Trophoblast cell (in vitro differentiated cells and primary cell): ENCODE data around the gene ARHGEF5.

Experiments used
- DNase-seq, 2 donors: peaks; one replicate each; pipeline ENCODE4 v3.0.0-alpha.2; 2016
- H2AFZ ChIP-seq: 2 replicates; pipeline ENCODE4 v1.6.1; 2013; ENCODE audit warnings: low read length, moderate library complexity, mild to moderate bottlenecking; ENCODE audit not compliant: insufficient read depth, poor library complexity
- H2AK5ac ChIP-seq: 2 replicates; pipeline ENCODE4 v1.6.1; 2013; ENCODE audit warnings: mild to moderate bottlenecking, low read length
- H2BK120ac ChIP-seq: 2 replicates; pipeline ENCODE4 v1.6.1; 2013; ENCODE audit warnings: low read length, mild to moderate bottlenecking, moderate library complexity; ENCODE audit not compliant: insufficient read depth, poor library complexity
- H2BK12ac ChIP-seq: 2 replicates; pipeline ENCODE4 v1.6.1; 2013; ENCODE audit warnings: mild to moderate bottlenecking, low read length, moderate library complexity
- H2BK5ac ChIP-seq: 2 replicates; pipeline ENCODE4 v1.6.1; 2013; ENCODE audit warnings: low read length, low read depth, moderate library complexity, mild to moderate bottlenecking; ENCODE audit not compliant: poor library complexity
- H3K14ac ChIP-seq: 2 replicates; pipeline ENCODE4 v1.6.1; 2013; ENCODE audit warnings: mild to moderate bottlenecking, low read length
- H3K18ac ChIP-seq: 2 replicates; pipeline ENCODE4 v1.6.1; 2013; ENCODE audit warnings: mild to moderate bottlenecking, low read length
- H3K23ac ChIP-seq: 2 replicates; pipeline ENCODE4 v1.6.1; 2013; ENCODE audit warnings: low read length
- H3K27ac ChIP-seq: 2 replicates; pipeline ENCODE4 v1.5.1; 2013; ENCODE audit warnings: low read depth, mild to moderate bottlenecking, inconsistent platforms, low read length, moderate library complexity
- H3K27me3 ChIP-seq: 2 replicates; pipeline ENCODE4 v1.6.1; 2013; ENCODE audit warnings: inconsistent platforms, mild to moderate bottlenecking, low read length, moderate library complexity; ENCODE audit not compliant: insufficient read depth
- H3K36me3 ChIP-seq, 2 experiments: 1 replicate in 1 of 2; 2 replicates in 1 of 2; pipeline ENCODE4 v1.6.1; 2013; ENCODE audit warnings: low read length in 2 of 2, mild to moderate bottlenecking in 2 of 2, moderate library complexity in 1 of 2; ENCODE audit not compliant: insufficient read depth in 2 of 2, control insufficient read depth in 1 of 2
- H3K4ac ChIP-seq: 2 replicates; pipeline ENCODE4 v1.6.1; 2013; ENCODE audit warnings: low read depth, mild to moderate bottlenecking, low read length, moderate library complexity
- H3K4me1 ChIP-seq, 2 experiments: 1 replicate in 1 of 2; 2 replicates in 1 of 2; pipeline ENCODE4 v1.6.1; 2013; ENCODE audit warnings: low read length in 2 of 2, mild to moderate bottlenecking in 2 of 2, moderate library complexity in 1 of 2; ENCODE audit not compliant: insufficient read depth in 2 of 2, control insufficient read depth in 1 of 2
- H3K4me2 ChIP-seq: 2 replicates; pipeline ENCODE4 v1.6.1; 2013; ENCODE audit warnings: inconsistent platforms, mild to moderate bottlenecking, low read length, moderate library complexity
- H3K4me3 ChIP-seq: 2 replicates; pipeline ENCODE4 v1.5.1; 2013; ENCODE audit warnings: mild to moderate bottlenecking, low read depth, low read length, inconsistent platforms
- H3K79me1 ChIP-seq: one replicate; pipeline ENCODE4 v1.6.1; 2013; ENCODE audit warnings: low read length
- H3K79me2 ChIP-seq: 2 replicates; pipeline ENCODE4 v1.6.1; 2013; ENCODE audit warnings: low read length, mild to moderate bottlenecking; ENCODE audit not compliant: control insufficient read depth, insufficient read depth, poor library complexity
- H3K9ac ChIP-seq: 2 replicates; pipeline ENCODE4 v1.6.1; 2013; ENCODE audit warnings: mild to moderate bottlenecking, low read length
- H3K9me3 ChIP-seq: 2 replicates; pipeline ENCODE4 v1.6.1; 2013; ENCODE audit warnings: low read depth, mild to moderate bottlenecking, control low read depth, inconsistent platforms, low read length; ENCODE audit not compliant: insufficient read depth
- H4K12ac ChIP-seq: 2 replicates; pipeline ENCODE4 v1.6.1; 2013; ENCODE audit warnings: low read depth, mild to moderate bottlenecking, low read length, moderate library complexity
- H4K8ac ChIP-seq: 2 replicates; pipeline ENCODE4 v1.6.1; 2013; ENCODE audit warnings: low read depth, mild to moderate bottlenecking, low read length, moderate library complexity
- H4K91ac ChIP-seq: one replicate; pipeline ENCODE4 v1.6.1; 2013; ENCODE audit warnings: low read depth, mild to moderate bottlenecking, low read length, moderate library complexity
- WGBS: extraction: QIAGEN DNeasy Blood & Tissue Kit; methylation state at CpG from one replicate; pipeline ENCODE4 v1.1.7; 2013; ENCODE audit warnings: missing lambda C conversion rate; ENCODE audit not compliant: insufficient read length, insufficient coverage; ENCODE audit errors: extremely low coverage; 5-methylcytosine and 5-hydroxymethylcytosine counted together

ARHGEF5 gene

DNA sequence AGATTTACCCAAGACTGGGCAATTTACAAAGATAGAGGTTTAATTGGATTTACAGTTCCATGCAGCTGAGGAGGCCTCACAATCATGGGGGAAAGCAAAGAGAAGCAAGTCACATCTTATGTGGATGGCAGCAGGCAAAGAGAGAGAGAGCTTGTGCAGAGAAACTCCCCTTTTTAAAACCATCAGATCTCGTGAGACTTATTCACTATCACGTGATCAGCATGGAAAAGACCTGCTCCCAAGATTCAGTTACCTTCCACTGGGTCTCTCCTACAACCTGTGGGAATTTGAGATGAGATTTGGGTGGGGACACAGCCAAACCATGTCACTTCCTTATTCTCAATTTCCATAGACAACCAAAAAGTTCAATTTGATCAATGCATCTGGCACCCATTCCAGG lies 73.2 kb downstream of the ARHGEF5 start:
- WGBS: no CpG with 5 or more reads among the region's 2 CpGs
- no peak overlapping the region for H2BK5ac ChIP-seq

More for the DNA sequence above, 73.2 kb downstream of the ARHGEF5 start:
- no peak overlapping the region for H4K12ac ChIP-seq
- H3K27me3 ChIP-seq: no peaks in the 10 kb centered on the region
- no peak overlapping the region for H2AK5ac ChIP-seq
- no peak overlapping the region for H3K18ac ChIP-seq
- no peaks in the 10 kb centered on the region for H3K4me1 ChIP-seq
- peaks cover 8% of the 10 kb centered on the region for H3K9me3 ChIP-seq
- no peak overlapping the region for H3K4me2 ChIP-seq
- no peak overlapping the region for H3K23ac ChIP-seq
- H3K79me1 ChIP-seq: no peaks in the 10 kb centered on the region
- H2BK12ac ChIP-seq: no peak overlapping the region
- H3K4me3 ChIP-seq: no peak overlapping the region
- no peak for DNase-seq
- H2BK120ac ChIP-seq: no peak overlapping the region
- H3K27ac ChIP-seq: no peak overlapping the region
- no peaks in the 10 kb centered on the region for H3K36me3 ChIP-seq
- H3K79me2 ChIP-seq: no peaks in the 10 kb centered on the region
- H3K14ac ChIP-seq: no peak overlapping the region
- no peak overlapping the region for H3K9ac ChIP-seq
- H4K8ac ChIP-seq: no peak overlapping the region
- H2AFZ ChIP-seq: no peak overlapping the region
- H4K91ac ChIP-seq: no peak overlapping the region
- H3K4ac ChIP-seq: no peak overlapping the region
